ENCODE data around the gene FLT3LG.
A peak's percentile ranks its signal among the peaks of the same experiment; 100 is the strongest.

FLT3LG gene

GRCh38 chr19:49434907-49435583 lies 39.0 kb upstream of the FLT3LG start:
- H3K4me3 Mint-ChIP-seq, result no peak overlapping the region

GRCh38 chr19:49435670-49436069 lies 38.3 kb upstream of the FLT3LG start:
- Mint-ChIP-seq H3K4me3 (no peak overlapping the region), H3K27me3 (ENCODE audit: low read depth) (peaks cover 90% of the 10 kb centered on the region), H3K27ac (no peak overlapping the region), H3K36me3 (ENCODE audit: low read depth) (no peaks in the 10 kb centered on the region), H3K4me1 (ENCODE audit: low read depth) (peaks cover 23% of the 10 kb centered on the region), H3K9me3 (no peaks in the 10 kb centered on the region)
- no peak for DNase-seq (ENCODE audit: low spot score)

More at GRCh38 chr19:49434907-49435583, 39.0 kb upstream of the FLT3LG start:
- H3K9me3 Mint-ChIP-seq, result no peaks in the 10 kb centered on the region
- no peak for DNase-seq (ENCODE audit: low spot score)
- H3K36me3 Mint-ChIP-seq (ENCODE audit: low read depth), result no peaks in the 10 kb centered on the region
- no peak overlapping the region for H3K27ac Mint-ChIP-seq
- peaks cover 88% of the 10 kb centered on the region for H3K27me3 Mint-ChIP-seq (ENCODE audit: low read depth)
- peaks cover 24% of the 10 kb centered on the region for H3K4me1 Mint-ChIP-seq (ENCODE audit: low read depth)

DNA sequence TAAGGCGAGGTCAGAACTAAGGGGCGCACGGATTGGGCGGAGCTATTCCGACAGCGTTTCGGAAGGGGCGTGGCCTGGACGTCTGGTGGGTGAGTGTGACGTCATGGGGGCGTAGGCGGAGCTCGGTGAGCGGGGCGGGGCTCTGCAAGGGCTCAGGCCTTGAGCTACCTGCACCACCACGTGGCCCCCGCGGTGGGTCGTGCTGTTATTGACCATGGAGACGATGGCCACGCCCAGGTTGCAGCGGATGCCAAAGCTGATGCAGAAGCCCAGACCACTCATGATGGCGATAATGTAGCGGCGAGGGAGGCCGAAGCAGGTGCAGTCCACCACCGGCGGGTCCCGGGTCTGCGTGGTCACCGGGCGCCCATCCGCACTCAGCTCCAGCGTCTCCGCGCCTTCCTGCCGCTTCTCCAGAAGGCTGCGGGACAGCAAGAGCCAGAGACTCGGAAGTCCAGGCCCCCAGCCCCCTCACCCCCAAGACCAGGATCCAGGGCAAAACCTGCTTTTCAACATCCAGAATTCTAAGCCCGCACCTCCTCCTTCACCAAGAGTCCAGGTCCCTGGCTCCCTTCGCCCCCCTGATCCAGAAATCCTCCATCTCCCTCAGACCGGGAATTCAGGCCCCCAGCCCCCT lies 37.5 kb upstream of the FLT3LG start:
- no peaks in the 10 kb centered on the region for H3K9me3 Mint-ChIP-seq
- H3K27me3 Mint-ChIP-seq (ENCODE audit: low read depth), result peaks cover 90% of the 10 kb centered on the region
- H3K4me3 Mint-ChIP-seq, result no peak overlapping the region
- H3K27ac Mint-ChIP-seq, result no peak overlapping the region
- peak; percentile 51 for DNase-seq (ENCODE audit: low spot score)
- peaks cover 26% of the 10 kb centered on the region for H3K4me1 Mint-ChIP-seq (ENCODE audit: low read depth)
- H3K36me3 Mint-ChIP-seq (ENCODE audit: low read depth), result no peaks in the 10 kb centered on the region

DNA sequence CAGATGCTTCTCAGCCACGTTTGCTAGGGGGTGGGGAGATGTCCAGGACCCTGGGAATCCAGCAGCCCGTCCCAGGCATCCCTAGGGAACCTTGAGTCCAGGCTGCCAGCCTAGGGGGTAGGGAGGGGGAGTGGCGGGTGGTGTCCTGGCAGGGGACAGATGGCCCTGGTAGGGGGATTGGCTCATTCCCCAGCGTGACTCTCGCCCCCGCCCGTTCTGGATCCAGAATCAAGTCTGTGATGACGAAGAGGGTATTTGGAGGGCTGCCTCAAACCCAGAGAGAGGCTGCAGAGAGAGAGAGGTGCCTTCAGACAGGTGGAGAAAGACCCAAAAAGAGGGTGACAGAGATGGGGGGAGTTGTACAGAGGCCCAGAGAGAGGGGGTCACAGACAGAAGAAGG lies 36.8 kb upstream of the FLT3LG start:
- peaks cover 92% of the 10 kb centered on the region for H3K27me3 Mint-ChIP-seq (ENCODE audit: low read depth)
- H3K27ac Mint-ChIP-seq, result no peak overlapping the region
- no peak overlapping the region for H3K4me3 Mint-ChIP-seq
- DNase-seq (ENCODE audit: low spot score), result no peak
- no peaks in the 10 kb centered on the region for H3K36me3 Mint-ChIP-seq (ENCODE audit: low read depth)
- H3K4me1 Mint-ChIP-seq (ENCODE audit: low read depth), result peaks cover 30% of the 10 kb centered on the region
- H3K9me3 Mint-ChIP-seq, result no peaks in the 10 kb centered on the region

- Mint-ChIP-seq H3K9me3 (no peaks in the 10 kb centered on the region), H3K36me3 (ENCODE audit: low read depth) (no peaks in the 10 kb centered on the region), H3K4me1 (ENCODE audit: low read depth) (peaks cover 29% of the 10 kb centered on the region), H3K27me3 (ENCODE audit: low read depth) (peaks cover 89% of the 10 kb centered on the region), H3K4me3 (no peak overlapping the region), H3K27ac (no peak overlapping the region)
- no peak for DNase-seq (ENCODE audit: low spot score)
Observed at GRCh38 chr19:49438261-49438660, 35.8 kb upstream of the FLT3LG start.

DNA sequence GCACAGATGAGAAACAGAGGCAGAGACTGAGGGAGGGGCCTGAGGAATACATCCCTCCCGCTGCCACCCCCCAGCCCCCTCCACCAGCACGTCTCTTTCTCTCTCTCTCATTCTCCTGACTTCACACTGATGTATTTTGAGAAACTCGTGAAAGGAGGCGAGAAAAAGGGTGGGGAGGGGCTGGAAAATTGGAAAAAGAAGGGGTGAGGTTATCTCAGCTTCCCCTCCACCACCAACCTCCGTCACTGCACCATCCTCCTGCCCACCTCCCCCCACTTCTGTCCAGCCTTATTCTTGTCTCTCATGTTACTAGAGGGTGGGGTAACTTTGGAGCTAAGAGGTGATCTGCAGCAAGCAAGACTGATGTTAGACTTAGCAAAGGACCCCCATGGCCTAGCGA lies 34.2 kb upstream of the FLT3LG start:
- peaks cover 35% of the 10 kb centered on the region for H3K4me1 Mint-ChIP-seq (ENCODE audit: low read depth)
- no peaks in the 10 kb centered on the region for H3K9me3 Mint-ChIP-seq
- no peak for DNase-seq (ENCODE audit: low spot score)
- no peak overlapping the region for H3K27ac Mint-ChIP-seq
- peaks cover 76% of the 10 kb centered on the region for H3K27me3 Mint-ChIP-seq (ENCODE audit: low read depth)
- peaks cover 1% of the 10 kb centered on the region for H3K36me3 Mint-ChIP-seq (ENCODE audit: low read depth)
- no peak overlapping the region for H3K4me3 Mint-ChIP-seq

GRCh38 chr19:49440439-49441209 lies 33.4 kb upstream of the FLT3LG start:
- no peaks in the 10 kb centered on the region for H3K9me3 Mint-ChIP-seq

GRCh38 chr19:49441210-49441959 lies 32.6 kb upstream of the FLT3LG start, which contains the start of gene SLC17A7:
SLC17A7 (minus strand) TSS chr19:49441527; CDS start chr19:49441379, 148 bp downstream.
- Mint-ChIP-seq H3K4me3 (peak within 1 kb of the TSS; percentile 83), H3K36me3 (ENCODE audit: low read depth) (peaks cover 13% of the 10 kb centered on the region), H3K4me1 (ENCODE audit: low read depth) (peaks cover 29% of the 10 kb centered on the region), H3K27me3 (ENCODE audit: low read depth) (peaks cover 61% of the 10 kb centered on the region), H3K27ac (peak within 1 kb of the TSS; percentile 87), H3K9me3 (no peaks in the 10 kb centered on the region)
- no peak for DNase-seq (ENCODE audit: low spot score)

More at GRCh38 chr19:49440439-49441209, 33.4 kb upstream of the FLT3LG start:
- H3K4me1 Mint-ChIP-seq (ENCODE audit: low read depth), result peaks cover 36% of the 10 kb centered on the region
- peaks cover 68% of the 10 kb centered on the region for H3K27me3 Mint-ChIP-seq (ENCODE audit: low read depth)
- H3K36me3 Mint-ChIP-seq (ENCODE audit: low read depth), result peaks cover 7% of the 10 kb centered on the region
- peak overlapping the region; percentile 73 for H3K4me3 Mint-ChIP-seq
- no peak for DNase-seq (ENCODE audit: low spot score)
- no peak overlapping the region for H3K27ac Mint-ChIP-seq

DNA sequence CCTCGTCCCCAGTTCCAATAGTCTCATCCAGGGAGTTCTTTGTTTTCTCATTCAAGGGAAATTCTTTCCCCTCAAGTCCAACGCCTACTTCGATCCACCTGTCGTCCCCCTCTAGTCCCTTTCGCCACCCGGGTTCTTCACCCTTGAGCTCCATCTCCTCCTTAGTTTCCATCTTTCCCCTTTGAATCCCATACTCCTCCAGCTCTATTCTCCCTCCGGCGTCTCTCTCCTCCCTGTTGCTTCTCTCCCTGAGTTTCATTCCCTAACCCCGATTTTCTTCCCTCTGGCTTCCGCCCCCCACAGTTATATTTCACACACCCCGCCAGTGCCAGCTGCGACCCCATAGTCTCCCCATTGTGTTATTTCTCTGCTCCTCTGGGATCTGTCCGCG lies 32.1 kb upstream of the FLT3LG start:
- Mint-ChIP-seq H3K27me3 (ENCODE audit: low read depth) (peaks cover 55% of the 10 kb centered on the region), H3K4me3 (peak overlapping the region; percentile 83), H3K4me1 (ENCODE audit: low read depth) (peaks cover 27% of the 10 kb centered on the region), H3K36me3 (ENCODE audit: low read depth) (peaks cover 18% of the 10 kb centered on the region), H3K27ac (peak overlapping the region; percentile 87), H3K9me3 (no peaks in the 10 kb centered on the region)
- DNase-seq (ENCODE audit: low spot score), result no peak

GRCh38 chr19:49442354-49442753 lies 31.7 kb upstream of the FLT3LG start:
- Mint-ChIP-seq H3K27ac (peak overlapping the region; percentile 87), H3K4me3 (peak overlapping the region; percentile 83), H3K27me3 (ENCODE audit: low read depth) (peaks cover 51% of the 10 kb centered on the region), H3K36me3 (ENCODE audit: low read depth) (peaks cover 21% of the 10 kb centered on the region), H3K4me1 (ENCODE audit: low read depth) (peaks cover 26% of the 10 kb centered on the region), H3K9me3 (no peaks in the 10 kb centered on the region)
- DNase-seq (ENCODE audit: low spot score), result no peak

DNA sequence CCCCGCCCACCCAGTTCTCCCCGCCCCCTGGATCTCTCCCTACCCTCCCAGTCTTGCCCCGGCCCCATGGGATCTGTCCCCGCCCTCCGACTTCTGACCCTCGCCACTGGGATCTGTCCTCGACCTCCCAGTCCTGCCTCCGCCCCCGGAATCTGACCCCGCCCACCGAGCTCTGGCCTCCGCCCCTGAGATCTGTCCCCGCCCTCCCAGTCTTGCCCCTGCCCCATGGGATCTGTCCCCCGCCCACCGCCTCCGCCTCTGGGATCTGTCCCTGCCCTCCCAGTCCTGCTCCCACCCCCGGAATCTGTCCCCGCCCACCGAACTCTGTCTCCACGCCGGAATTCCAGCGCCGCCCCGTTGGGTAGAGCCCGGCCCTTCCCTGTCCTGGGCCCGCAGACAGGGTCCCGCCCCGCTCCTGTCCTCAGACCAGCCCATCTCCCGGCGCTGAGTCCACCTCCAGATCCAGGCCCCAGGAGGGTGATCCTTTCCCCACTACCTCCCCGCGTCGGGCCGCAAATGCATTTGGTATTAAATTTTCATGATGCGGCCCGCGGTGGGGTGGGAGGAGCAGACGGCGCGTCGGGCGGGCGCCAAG lies 31.1 kb upstream of the FLT3LG start:
- no peaks in the 10 kb centered on the region for H3K9me3 Mint-ChIP-seq
- peaks cover 46% of the 10 kb centered on the region for H3K27me3 Mint-ChIP-seq (ENCODE audit: low read depth)
- peaks cover 25% of the 10 kb centered on the region for H3K36me3 Mint-ChIP-seq (ENCODE audit: low read depth)
- H3K4me1 Mint-ChIP-seq (ENCODE audit: low read depth), result peaks cover 26% of the 10 kb centered on the region
- H3K27ac Mint-ChIP-seq, result peak overlapping the region; percentile 87
- H3K4me3 Mint-ChIP-seq, result peak overlapping the region; percentile 83
- DNase-seq (ENCODE audit: low spot score), result peak; percentile 72

- H3K9me3 Mint-ChIP-seq, result no peaks in the 10 kb centered on the region
- peaks cover 30% of the 10 kb centered on the region for H3K4me1 Mint-ChIP-seq (ENCODE audit: low read depth)
- DNase-seq (ENCODE audit: low spot score), result peak; percentile 93
- H3K36me3 Mint-ChIP-seq (ENCODE audit: low read depth), result peaks cover 30% of the 10 kb centered on the region
- peak overlapping the region; percentile 83 for H3K4me3 Mint-ChIP-seq
- peaks cover 39% of the 10 kb centered on the region for H3K27me3 Mint-ChIP-seq (ENCODE audit: low read depth)
- peak overlapping the region; percentile 87 for H3K27ac Mint-ChIP-seq
Observed at GRCh38 chr19:49443366-49444099, 30.5 kb upstream of the FLT3LG start.

Data from T-helper 2 cell treated with Interferon-gamma antibody and Interleukin-4, amounts not matched to agents 5 μg/mL and 100 μg/mL, for 36 hours (primary cell).